ENCODE measurements around the gene MISP.

DNA sequence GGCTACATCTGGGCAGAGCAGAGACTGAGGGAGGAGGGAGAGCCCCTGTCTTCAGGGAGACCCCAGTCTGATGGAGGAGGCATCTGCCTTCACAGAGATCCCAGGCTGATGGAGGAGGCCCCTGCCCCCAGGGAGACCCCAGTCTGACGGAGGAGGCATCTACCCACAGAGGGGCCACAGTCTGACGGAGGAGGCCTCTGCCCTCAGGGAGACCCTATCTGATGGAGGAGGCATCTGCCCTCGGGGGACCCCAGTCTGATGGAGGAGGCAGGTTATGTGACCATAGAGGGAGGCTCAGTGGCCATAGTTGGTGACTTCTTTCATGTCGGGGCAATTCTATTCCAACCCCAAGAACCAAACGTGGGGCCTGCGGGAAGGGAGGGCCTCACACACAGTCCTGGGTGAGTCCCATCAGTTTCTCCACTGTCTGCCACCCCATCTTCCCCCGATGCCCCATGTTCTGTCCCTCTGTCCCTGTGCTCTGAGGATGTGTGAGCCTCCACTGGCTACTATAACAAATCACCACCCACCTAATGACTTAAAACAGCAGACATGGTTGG lies 14.3 kb downstream of the MISP start:
- TF ChIP-seq, protein P1, sequence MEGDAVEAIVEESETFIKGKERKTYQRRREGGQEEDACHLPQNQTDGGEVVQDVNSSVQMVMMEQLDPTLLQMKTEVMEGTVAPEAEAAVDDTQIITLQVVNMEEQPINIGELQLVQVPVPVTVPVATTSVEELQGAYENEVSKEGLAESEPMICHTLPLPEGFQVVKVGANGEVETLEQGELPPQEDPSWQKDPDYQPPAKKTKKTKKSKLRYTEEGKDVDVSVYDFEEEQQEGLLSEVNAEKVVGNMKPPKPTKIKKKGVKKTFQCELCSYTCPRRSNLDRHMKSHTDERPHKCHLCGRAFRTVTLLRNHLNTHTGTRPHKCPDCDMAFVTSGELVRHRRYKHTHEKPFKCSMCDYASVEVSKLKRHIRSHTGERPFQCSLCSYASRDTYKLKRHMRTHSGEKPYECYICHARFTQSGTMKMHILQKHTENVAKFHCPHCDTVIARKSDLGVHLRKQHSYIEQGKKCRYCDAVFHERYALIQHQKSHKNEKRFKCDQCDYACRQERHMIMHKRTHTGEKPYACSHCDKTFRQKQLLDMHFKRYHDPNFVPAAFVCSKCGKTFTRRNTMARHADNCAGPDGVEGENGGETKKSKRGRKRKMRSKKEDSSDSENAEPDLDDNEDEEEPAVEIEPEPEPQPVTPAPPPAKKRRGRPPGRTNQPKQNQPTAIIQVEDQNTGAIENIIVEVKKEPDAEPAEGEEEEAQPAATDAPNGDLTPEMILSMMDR (IDR thresholded peaks at IDR 0.05) = no peak
- TF ChIP-seq POLR2AphosphoS5 (IDR thresholded peaks at IDR 0.05) = peak in 2 of 3 donors; percentile 33 to 51

Data from transverse colon (tissue), 4 donors.